Colonic mucosa (tissue), 4 donors: ENCODE measurements around the gene ADGRV1. TPM values are rescaled to one million over a fixed set of nuclear protein-coding genes. Genes with fewer than 3 reads are reported as not detected.
"Not testable (repeated sequence)": the region's sequence is repeated elsewhere in the genome, so short reads cannot be mapped to it uniquely, and the experiment has no call there.

Source experiments
- DNase-seq: peaks from one replicate; pipeline ENCODE4 v3.0.0-alpha.2; 2020
- H3K27ac ChIP-seq: fragments of 200-600 bp; one replicate; pipeline ENCODE4 v1.8.0; 2021
- H3K27me3 ChIP-seq: fragments of 200-600 bp; one replicate; pipeline ENCODE4 v1.8.0; 2021
- H3K36me3 ChIP-seq: fragments of 200-600 bp; one replicate; pipeline ENCODE4 v1.8.0; 2021
- H3K4me1 ChIP-seq: fragments of 200-600 bp; one replicate; pipeline ENCODE4 v1.8.0; 2021; ENCODE audit warnings: mild to moderate bottlenecking
- H3K4me3 ChIP-seq: fragments of 200-600 bp; one replicate; pipeline ENCODE4 v1.8.0; 2021
- H3K9ac ChIP-seq, 2 donors: one replicate each; pipeline ENCODE4 v1.7.0; 2013; ENCODE audit warnings: control low read depth in 2 of 2, low read depth in 2 of 2, low read length in 2 of 2
- H3K9me3 ChIP-seq: fragments of 200-600 bp; one replicate; pipeline ENCODE4 v1.8.0; 2021
- intact Hi-C: fragments of 100-400 bp; cut with DNase I; formaldehyde crosslinking; loops from one replicate; pipeline ENCODE4 v1.14.1; 2022
- total RNA-seq, 2 donors: library from RNA; stranded (reverse); fragmentation: NEBNext Ultra II Directional in 1 of 2; extraction: Animal tissue kit (Norgen Biotek cat#: 25700) in 1 of 2; gene quantifications; one replicate each; pipeline ENCODE4 v1.2.1, GENCODE V29; 2021
- TF ChIP-seq, protein P1 (sequence below): fragments of 200-600 bp; IDR thresholded peaks from one replicate; pipeline ENCODE4 v1.8.0; 2022; ENCODE audit warnings: antibody characterized with exemption, mild to moderate bottlenecking
- donor health status: healthy.
- donor health status: DM: no; HTN: no; CAD: no.
- donor health status: DM: no; HTN: no; CAD: no.

ADGRV1 gene
- total RNA-seq, 2 donors from 2014 or later = 5.1 to 12.9 TPM

DNA sequence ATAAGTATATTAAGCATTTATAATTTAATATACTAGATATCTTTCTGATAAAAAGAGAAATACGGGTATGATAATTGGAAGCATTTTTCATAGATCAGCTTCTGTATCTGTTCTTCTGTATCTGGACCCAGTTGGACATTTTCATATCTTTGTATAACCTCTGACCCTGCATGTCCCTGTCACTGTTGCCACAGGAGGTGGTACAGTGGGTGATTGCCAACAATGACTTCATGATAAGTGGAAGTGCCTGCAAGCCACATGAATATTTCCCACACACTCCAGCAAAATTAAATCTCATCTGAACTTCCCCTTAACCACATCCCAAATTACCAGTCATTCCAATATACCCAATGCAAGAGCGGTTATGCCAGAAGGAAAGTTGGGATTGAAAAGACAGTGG is 448.1 kb downstream of the ADGRV1 start:
- Histone ChIP-seq H3K9me3 (no peaks in the 10 kb centered on the region), H3K4me1 (no peaks in the 10 kb centered on the region), H3K9ac (no peak overlapping the region), H3K27me3 (no peaks in the 10 kb centered on the region), H3K4me3 (no peak overlapping the region), H3K27ac (no peak overlapping the region), H3K36me3 (no peaks in the 10 kb centered on the region)
- no peak for DNase-seq
- intact Hi-C loops = no loop called here
- TF ChIP-seq, protein P1, sequence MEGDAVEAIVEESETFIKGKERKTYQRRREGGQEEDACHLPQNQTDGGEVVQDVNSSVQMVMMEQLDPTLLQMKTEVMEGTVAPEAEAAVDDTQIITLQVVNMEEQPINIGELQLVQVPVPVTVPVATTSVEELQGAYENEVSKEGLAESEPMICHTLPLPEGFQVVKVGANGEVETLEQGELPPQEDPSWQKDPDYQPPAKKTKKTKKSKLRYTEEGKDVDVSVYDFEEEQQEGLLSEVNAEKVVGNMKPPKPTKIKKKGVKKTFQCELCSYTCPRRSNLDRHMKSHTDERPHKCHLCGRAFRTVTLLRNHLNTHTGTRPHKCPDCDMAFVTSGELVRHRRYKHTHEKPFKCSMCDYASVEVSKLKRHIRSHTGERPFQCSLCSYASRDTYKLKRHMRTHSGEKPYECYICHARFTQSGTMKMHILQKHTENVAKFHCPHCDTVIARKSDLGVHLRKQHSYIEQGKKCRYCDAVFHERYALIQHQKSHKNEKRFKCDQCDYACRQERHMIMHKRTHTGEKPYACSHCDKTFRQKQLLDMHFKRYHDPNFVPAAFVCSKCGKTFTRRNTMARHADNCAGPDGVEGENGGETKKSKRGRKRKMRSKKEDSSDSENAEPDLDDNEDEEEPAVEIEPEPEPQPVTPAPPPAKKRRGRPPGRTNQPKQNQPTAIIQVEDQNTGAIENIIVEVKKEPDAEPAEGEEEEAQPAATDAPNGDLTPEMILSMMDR = no peak

DNA sequence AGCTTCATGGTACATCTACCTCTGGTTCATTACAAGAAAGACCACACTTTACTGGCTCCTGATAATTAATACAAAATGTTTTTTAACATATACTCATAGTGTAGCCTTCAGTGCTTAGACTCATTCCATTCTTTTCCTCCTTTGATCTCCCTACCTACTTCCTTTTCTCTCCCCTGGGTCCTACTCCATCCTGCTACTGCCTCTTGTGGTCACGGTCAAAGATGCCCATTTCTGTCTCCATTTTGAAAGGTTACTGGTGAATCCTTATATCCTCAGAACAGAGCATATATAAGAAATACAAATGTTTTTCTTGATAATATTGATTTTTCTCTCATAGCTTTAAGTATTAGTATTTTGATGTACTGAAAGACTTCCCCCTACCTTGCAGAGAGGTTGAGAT is 448.7 kb downstream of the ADGRV1 start:
- no peak for DNase-seq
- Histone ChIP-seq H3K36me3 (no peaks in the 10 kb centered on the region), H3K9ac (no peak overlapping the region), H3K27ac (no peak overlapping the region), H3K4me1 (no peaks in the 10 kb centered on the region), H3K4me3 (no peak overlapping the region), H3K27me3 (no peaks in the 10 kb centered on the region), H3K9me3 (no peaks in the 10 kb centered on the region)
- TF ChIP-seq, protein P1 = no peak
- intact Hi-C loops = no loop called here

DNA sequence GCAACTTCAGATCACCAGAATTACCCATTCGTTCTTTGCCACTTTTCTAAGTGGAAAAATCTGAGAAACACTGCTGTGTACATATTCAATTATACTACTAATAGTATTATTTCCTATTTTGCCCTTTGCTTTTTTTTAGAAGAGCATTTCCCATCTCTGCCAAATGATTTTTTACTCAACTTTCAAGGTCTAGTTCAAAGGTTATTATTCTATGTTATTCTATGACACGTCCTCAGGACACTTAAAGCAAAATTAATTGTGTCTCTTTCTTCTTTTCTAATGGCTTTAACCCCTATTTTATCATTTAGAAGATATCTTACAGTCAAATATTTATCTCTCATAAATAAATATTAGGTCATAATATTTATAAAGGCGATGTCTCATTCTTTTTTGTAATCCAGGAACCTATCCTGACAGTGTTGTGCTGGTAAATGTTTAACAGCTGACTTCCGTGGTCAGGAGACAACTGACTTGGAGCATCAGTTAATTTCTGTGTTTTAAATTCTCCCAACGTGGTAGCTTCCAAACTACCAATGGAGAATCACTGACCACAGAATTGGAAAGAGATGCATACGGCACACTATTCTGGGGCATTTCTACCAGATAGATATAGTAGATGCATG is 449.3 kb downstream of the ADGRV1 start:
- intact Hi-C loops = no loop called here
- Histone ChIP-seq H3K27ac (no peak overlapping the region), H3K4me1 (no peaks in the 10 kb centered on the region), H3K9me3 (no peaks in the 10 kb centered on the region), H3K9ac (no peak overlapping the region), H3K4me3 (no peak overlapping the region), H3K27me3 (no peaks in the 10 kb centered on the region), H3K36me3 (no peaks in the 10 kb centered on the region)
- DNase-seq = no peak
- TF ChIP-seq, protein P1 = no peak

DNA sequence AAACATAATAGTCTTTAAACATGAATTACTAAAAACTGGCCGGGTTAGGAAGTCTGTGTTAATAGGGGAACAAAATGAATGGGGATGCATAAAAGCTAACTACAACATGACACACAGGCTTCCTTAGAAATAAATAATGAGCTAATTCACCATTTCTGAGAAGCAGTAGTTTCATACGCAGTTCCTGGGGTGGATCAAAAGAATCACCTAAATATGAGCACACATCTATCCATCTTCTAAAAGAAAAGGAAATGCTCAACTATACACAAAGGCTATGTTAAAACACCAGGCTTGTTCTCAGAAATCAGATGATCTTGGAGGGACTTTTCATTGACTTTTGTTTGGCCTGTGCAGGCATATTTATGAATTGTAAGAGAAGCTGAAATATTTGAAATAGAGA is 451.5 kb downstream of the ADGRV1 start:
- DNase-seq = no peak
- Histone ChIP-seq H3K4me1 (no peaks in the 10 kb centered on the region), H3K9me3 (no peaks in the 10 kb centered on the region), H3K4me3 (no peak overlapping the region), H3K27me3 (no peaks in the 10 kb centered on the region), H3K9ac (no peak overlapping the region), H3K36me3 (no peaks in the 10 kb centered on the region), H3K27ac (no peak overlapping the region)
- intact Hi-C loops = no loop called here
- TF ChIP-seq, protein P1 = no peak

DNA sequence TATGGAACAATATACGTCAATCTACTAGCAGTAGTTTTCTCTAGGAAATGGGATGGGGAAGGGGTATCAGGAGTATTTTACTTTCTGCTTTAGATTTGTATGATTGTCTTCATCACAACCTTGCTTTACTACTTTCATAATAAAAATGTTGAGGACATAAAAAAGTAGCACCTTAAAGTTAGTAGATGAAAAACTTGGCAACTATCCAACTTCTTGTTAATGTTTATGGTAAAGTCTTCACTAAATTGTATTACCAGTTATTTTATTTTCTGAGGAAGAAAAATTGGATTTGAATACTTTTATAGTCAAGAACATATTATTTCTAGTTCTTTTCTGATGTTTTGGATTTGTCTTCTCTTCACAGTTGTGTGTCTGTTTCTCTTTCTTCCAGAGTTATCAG is 452.4 kb downstream of the ADGRV1 start:
- TF ChIP-seq, protein P1 = no peak
- intact Hi-C loops = no loop called here
- Histone ChIP-seq H3K27me3 (no peaks in the 10 kb centered on the region), H3K27ac (no peak overlapping the region), H3K9me3 (no peaks in the 10 kb centered on the region), H3K36me3 (no peaks in the 10 kb centered on the region), H3K4me3 (no peak overlapping the region), H3K4me1 (no peaks in the 10 kb centered on the region), H3K9ac (no peak overlapping the region)
- no peak for DNase-seq

DNA sequence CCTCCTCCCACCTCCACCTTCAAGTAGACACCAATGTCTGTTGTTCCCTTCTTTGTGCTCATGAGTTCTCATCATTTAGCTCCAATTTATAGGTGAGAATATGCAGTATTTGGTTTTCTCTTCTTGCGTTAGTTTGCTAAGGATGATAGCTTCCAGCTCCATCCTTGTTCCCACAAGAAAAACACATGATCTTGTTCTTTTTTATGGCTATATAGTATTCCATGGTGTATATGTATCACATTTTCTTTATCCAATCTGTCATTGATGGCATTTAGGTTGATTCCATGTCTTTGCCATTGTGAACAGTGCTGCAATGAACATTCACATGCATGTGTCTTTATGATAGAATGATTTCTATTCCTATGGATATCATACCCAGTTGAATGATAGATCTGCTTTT is 454.3 kb downstream of the ADGRV1 start:
- H3K27ac ChIP-seq, DNase-seq, H3K4me1 ChIP-seq, H3K9ac ChIP-seq, H3K4me3 ChIP-seq, H3K27me3 ChIP-seq, intact Hi-C loops, H3K36me3 ChIP-seq, H3K9me3 ChIP-seq: not testable (repeated sequence)
